ENCODE measurements around the gene SERPINA4.

The SERPINA4 gene

GRCh38 chr14:94615823-94616570 lies 54.8 kb downstream of the SERPINA4 start:
- DNase-seq (ENCODE audit: low spot score), result no peak

DNA sequence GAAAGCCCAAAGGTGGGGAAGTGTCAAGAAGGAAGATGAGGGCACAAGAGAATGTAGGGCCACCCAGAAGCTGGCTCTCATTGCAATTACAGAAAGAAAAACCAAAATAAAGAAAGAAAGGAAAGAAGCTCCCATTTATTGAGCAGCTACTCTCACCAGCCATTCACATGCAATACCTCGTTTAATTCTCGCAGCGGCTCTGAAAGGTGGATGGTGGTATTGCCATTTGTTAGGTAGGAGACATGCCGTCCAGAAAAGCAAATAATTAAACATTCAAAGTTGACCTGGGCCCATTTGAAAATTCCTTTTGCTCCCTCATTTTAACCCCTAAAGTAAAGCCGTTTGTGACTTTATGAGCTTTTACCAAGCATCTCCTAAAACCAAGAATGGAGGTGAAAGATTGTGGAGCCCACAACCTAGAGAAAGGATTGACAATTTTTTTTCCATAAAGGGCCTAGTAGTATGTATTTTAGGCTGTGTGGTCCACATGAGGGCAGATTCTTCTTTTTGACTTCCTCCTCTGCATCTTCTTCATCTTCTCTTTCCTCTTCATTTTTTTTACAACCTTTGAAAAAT lies 56.2 kb downstream of the SERPINA4 start:
- DNase-seq (ENCODE audit: low spot score), result no peak

DNA sequence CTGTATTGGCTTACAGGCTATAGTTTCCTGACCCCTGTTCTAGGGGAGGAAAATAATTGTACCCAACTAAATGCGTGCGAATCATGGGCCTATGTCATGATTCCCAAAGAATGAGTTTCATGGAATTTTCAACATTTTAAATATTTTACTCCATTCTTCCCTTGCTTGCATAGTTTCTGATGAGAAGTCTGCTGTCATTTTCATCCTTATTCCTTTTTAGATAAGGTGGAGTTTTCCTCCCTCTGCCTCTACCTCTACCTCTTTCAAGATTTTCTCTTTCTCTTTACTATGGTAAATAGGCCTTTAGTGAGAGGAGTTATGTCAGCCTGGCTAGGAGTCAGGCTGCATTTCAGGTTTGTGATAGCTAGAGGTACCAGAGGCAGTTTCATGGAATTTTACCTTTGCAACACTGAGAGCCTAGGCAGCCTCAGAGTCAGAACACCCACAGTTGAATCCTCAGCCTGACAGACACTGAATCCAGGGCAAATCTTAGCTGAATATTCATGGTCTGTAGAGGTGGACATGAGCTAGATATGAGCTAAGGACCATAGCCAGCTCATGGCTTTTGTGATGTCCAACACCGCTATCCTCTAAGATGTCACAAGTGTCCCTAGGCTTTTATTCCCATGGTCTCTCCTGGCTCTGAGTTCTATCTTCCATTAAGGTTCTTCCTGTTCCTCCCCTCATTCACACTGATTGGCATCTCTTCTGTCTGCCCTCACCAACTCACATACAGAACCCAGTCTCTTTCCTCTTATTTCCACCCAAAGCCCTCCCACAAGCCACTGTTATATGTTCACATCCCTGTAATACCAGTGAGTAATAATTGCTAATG lies 57.0 kb downstream of the SERPINA4 start:
- DNase-seq (ENCODE audit: low spot score), result no peak

- DNase-seq (ENCODE audit: low spot score), result no peak
These were observed 58.1 kb downstream of the SERPINA4 start for GRCh38 chr14:94619297-94619696.
